HepG2 (cell line): ENCODE results near the gene RAB11FIP5. TPM values are rescaled to one million over a fixed set of nuclear protein-coding genes. Genes with fewer than 3 reads are reported as not detected.
"Not testable (repeated sequence)": the region's sequence is repeated elsewhere in the genome, so short reads cannot be mapped to it uniquely, and the experiment has no call there.

Experiments
- ATAC-seq: fragments of 200-7000 bp; cut with Tn5 transposase; 3 replicates; pipeline ENCODE4 v1.9.1; 2020; ENCODE audit warnings: mild to moderate bottlenecking, moderate library complexity
- BruUV-seq: library from RNA; stranded (reverse); fragments of 400-500 nt; replicated peaks from 2 replicates; lab custom pipeline; 2021; lab: Mats Ljungman, UMichigan
- CTCF ChIA-PET: fragments of 300-600 bp; formaldehyde crosslinking; extraction: SDS; loops from one replicate; lab custom pipeline; 2021; ENCODE audit warnings: low total read pairs, inconsistent platforms, low intra/inter-chr PET ratio; lab: Yijun Ruan, JAX
- POLR2A ChIA-PET: fragments of 350-600 bp; sonication (Branson Sonifier 250); formaldehyde crosslinking; loops from one replicate; lab custom pipeline; 2020; ENCODE audit warnings: antibody characterized with exemption, inconsistent platforms; lab: Yijun Ruan, JAX
- DNase-seq: peaks from one replicate; pipeline ENCODE4 v3.0.0-alpha.2; 2015; ENCODE audit warnings: low spot score
- FAIRE-seq: peaks from 3 replicates; lab custom pipeline; 2011; peaks lifted over from hg19 to GRCh38; lab: Jason Lieb, UNC
- H2AFZ ChIP-seq: one replicate; pipeline ENCODE4 v1.6.1; 2011; ENCODE audit warnings: low read length, inconsistent platforms
- H3K27ac ChIP-seq: fragments of 300-600 bp; 3 replicates; pipeline ENCODE4 v1.8.0; 2011; ENCODE audit warnings: mixed run types, mild to moderate bottlenecking, mixed read lengths, low read length, inconsistent platforms; ENCODE audit not compliant: insufficient read depth; ENCODE audit errors: extremely low read length
- H3K27me3 ChIP-seq, 2 experiments: fragments of 200-600 bp in 1 of 2; 2 replicates in 1 of 2; 3 replicates in 1 of 2; pipeline versions ENCODE4 v1.6.0 to v1.8.0; 2011; ENCODE audit warnings: low read length in 2 of 2, mild to moderate bottlenecking in 2 of 2, moderate library complexity in 2 of 2, inconsistent platforms in 1 of 2; ENCODE audit not compliant: insufficient read depth in 2 of 2, control insufficient read depth in 1 of 2
- H3K36me3 ChIP-seq, 2 experiments: fragments of 200-600 bp in 1 of 2; replicated peaks in 1 of 2; 2 replicates in 1 of 2; 3 replicates in 1 of 2; pipeline versions ENCODE4 v1.5.1 to v1.8.0; 2011; ENCODE audit warnings: low read length in 2 of 2, inconsistent platforms in 1 of 2; ENCODE audit not compliant: insufficient read depth in 2 of 2, control insufficient read depth in 1 of 2
- H3K4me1 ChIP-seq: 2 replicates; pipeline ENCODE4 v1.5.1; 2012; ENCODE audit warnings: low read length, inconsistent platforms; ENCODE audit not compliant: insufficient read depth
- H3K4me2 ChIP-seq: 2 replicates; pipeline ENCODE4 v1.6.0; 2011; ENCODE audit warnings: low read depth, low read length, inconsistent platforms
- H3K4me3 ChIP-seq, 3 experiments: fragments of 200-600 bp in 1 of 3; sonication (generic), shearing (Covaris generic) in 1 of 3; replicated peaks in 1 of 3; 2 replicates each; pipeline ENCODE4 v1.5.1; 2011 to 2016; ENCODE audit warnings: low read length in 3 of 3, inconsistent platforms in 2 of 3, low read depth in 2 of 3, mild to moderate bottlenecking in 2 of 3, control low read depth in 1 of 3, mixed read lengths in 1 of 3; ENCODE audit not compliant: insufficient read depth in 1 of 3
- H3K79me2 ChIP-seq: one replicate; pipeline ENCODE4 v1.6.1; 2011; ENCODE audit warnings: low read length, inconsistent platforms; ENCODE audit not compliant: insufficient read depth
- H3K9ac ChIP-seq: 2 replicates; pipeline ENCODE4 v1.6.0; 2011; ENCODE audit warnings: mild to moderate bottlenecking, low read depth, low read length, inconsistent platforms; ENCODE audit not compliant: insufficient read depth
- H3K9me3 ChIP-seq: 2 replicates; pipeline ENCODE4 v1.5.1; 2012; ENCODE audit warnings: mild to moderate bottlenecking, low read length
- H4K20me1 ChIP-seq: 2 replicates; pipeline ENCODE4 v1.6.0; 2011; ENCODE audit warnings: inconsistent platforms, mild to moderate bottlenecking, low read length, moderate library complexity; ENCODE audit not compliant: insufficient read depth
- MAFF ChIP-seq: IDR thresholded peaks from 2 replicates; pipeline ENCODE4 v1.6.1; 2011; ENCODE audit warnings: low read depth, low read length, improper control_type of control experiment
- MAFK ChIP-seq, 2 experiments: IDR thresholded peaks in 1 of 2; conservative IDR thresholded peaks in 1 of 2; 2 replicates each; pipeline ENCODE4 v1.6.1; 2011; ENCODE audit warnings: improper control_type of control experiment in 2 of 2, low read length in 2 of 2
- NKX3-1 ChIP-seq: sonication (generic); formaldehyde crosslinking; IDR thresholded peaks from 2 replicates; pipeline ENCODE4 v1.5.0; 2020; ENCODE audit warnings: missing genetic modification reagents
- ZNF121 ChIP-seq: sonication (generic); formaldehyde crosslinking; IDR thresholded peaks from 2 replicates; pipeline ENCODE4 v1.5.0; 2020; ENCODE audit warnings: mild to moderate bottlenecking, missing genetic modification reagents
- ZNF138 ChIP-seq: sonication (generic); formaldehyde crosslinking; IDR thresholded peaks from 2 replicates; pipeline ENCODE4 v1.5.0; 2020; ENCODE audit warnings: mild to moderate bottlenecking, low read depth, missing genetic modification reagents
- ZNF350 ChIP-seq: sonication (generic); formaldehyde crosslinking; IDR thresholded peaks from 2 replicates; pipeline ENCODE4 v1.4.0; 2020; ENCODE audit warnings: mild to moderate bottlenecking, low read depth, missing genetic modification reagents, borderline replicate concordance
- ZNF605 ChIP-seq: sonication (generic); formaldehyde crosslinking; IDR thresholded peaks from 2 replicates; pipeline ENCODE4 v1.8.0; 2022; ENCODE audit warnings: mild to moderate bottlenecking, missing genetic modification reagents
- WGBS: methylation state at CpG from one replicate; pipeline ENCODE4 v1.1.6; 2017; ENCODE audit warnings: low lambda C conversion rate; 5-methylcytosine and 5-hydroxymethylcytosine counted together
- in situ Hi-C: cut with HindIII; loops from 2 replicates; pipeline ENCODE4 v1.10.0; 2017; ENCODE audit warnings: low pct_unique_long_range_greater_than_20kb; ENCODE audit not compliant: extremely low pct_ligation_motif_present
- intact Hi-C: fragments of 100-400 bp; cut with micrococcal nuclease; formaldehyde crosslinking; loops from one replicate; pipeline ENCODE4 v1.10.0; 2022; ENCODE audit not compliant: unreplicated experiment
- polyA plus RNA-seq, 8 experiments: library from polyadenylated mRNA; depleted of rRNA in 3 of 8; stranded (reverse) in 7 of 8; unstranded in 1 of 8; fragments of >200 nt; fragmentation: Illumina TruSeq in 4 of 8; extraction: Trizol in 4 of 8; gene quantifications; 2 replicates each; pipeline versions ENCODE4 v1.2.1 to v1.2.3, GENCODE V29; 2011 to 2016; ENCODE audit warnings: low read depth in 4 of 8, missing spikeins in 1 of 8, mixed read lengths in 1 of 8; ENCODE audit not compliant: insufficient read depth in 1 of 8
- total RNA-seq, 5 experiments: library from RNA; depleted of rRNA; stranded (reverse); fragments of >200 nt; fragmentation: Illumina TruSeq; extraction: Trizol; gene quantifications; 2 replicates each; pipeline ENCODE4 v1.2.3, GENCODE V29; 2016; ENCODE audit warnings: low read depth in 1 of 5
- TF ChIP-seq, protein P1 (sequence below): sonication (generic); formaldehyde crosslinking; IDR thresholded peaks from 2 replicates; pipeline ENCODE4 v1.5.1; 2020; ENCODE audit warnings: missing genetic modification reagents, mild to moderate bottlenecking, borderline replicate concordance
- TF ChIP-seq, protein P2 (sequence below): sonication (generic); formaldehyde crosslinking; IDR thresholded peaks from 2 replicates; pipeline ENCODE4 v1.4.0; 2020; ENCODE audit warnings: missing genetic modification reagents
- TF ChIP-seq, protein P3 (sequence below): sonication (generic); formaldehyde crosslinking; conservative IDR thresholded peaks from 2 replicates; pipeline ENCODE4 v1.8.1; 2023; ENCODE audit warnings: missing genetic modification reagents
- TF ChIP-seq, protein P4 (sequence below): sonication (generic); formaldehyde crosslinking; IDR thresholded peaks from 2 replicates; pipeline ENCODE4 v1.5.0; 2020; ENCODE audit warnings: mild to moderate bottlenecking, missing genetic modification reagents

RAB11FIP5 gene
- total and polyA plus RNA-seq, 2 of the 13 experiments (the other 11 are each of a cell fraction or from before 2014, with no cell fraction given), result 9.4 to 22.9 TPM

DNA sequence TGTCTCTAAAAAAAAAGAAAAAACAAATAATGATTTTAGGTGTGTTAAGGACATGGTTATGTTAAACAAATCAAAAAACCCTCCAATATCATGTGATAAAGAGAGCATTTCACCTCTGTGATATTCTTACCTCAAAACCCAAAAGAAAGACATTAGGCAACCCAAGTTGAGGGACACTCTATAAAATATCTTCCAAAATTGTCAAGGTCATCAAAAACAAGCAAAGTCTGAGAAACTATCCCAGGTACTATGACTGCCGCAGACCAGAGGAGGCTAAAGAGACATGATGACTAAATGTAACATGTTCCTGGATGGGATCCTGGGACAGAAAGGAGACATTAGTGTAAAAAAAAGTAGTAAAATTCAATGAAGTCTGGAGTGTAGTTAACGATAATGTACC lies 45.7 kb downstream of the RAB11FIP5 start:
- FAIRE-seq (no peak), ATAC-seq (no peak), DNase-seq (no peak)
- Histone ChIP-seq H2AFZ (no peak overlapping the region), H3K9me3 (no peaks in the 10 kb centered on the region), H3K4me3 (no peak overlapping the region), H3K36me3 (peaks cover 3 to 9% of the 10 kb centered on the region in 2 experiments; a peak in 3 of 5 replicates), H3K9ac (no peak overlapping the region), H3K4me1 (peaks cover 65% of the 10 kb centered on the region), H3K27me3 (no peaks in the 10 kb centered on the region; a peak in 1 of 5 replicates), H3K79me2 (peaks cover 86% of the 10 kb centered on the region), H4K20me1 (peaks cover 9% of the 10 kb centered on the region), H3K27ac (no peak overlapping the region), H3K4me2 (no peak overlapping the region)
- TF ChIP-seq MAFK (conservative IDR thresholded peaks at IDR 0.05 in 1 of 2, IDR thresholded peaks at IDR 0.05 in 1 of 2; ENCODE audit: low read length in 2 of 2) (peak; percentile 92 to 94), ZNF138 (CRISPR knock-in tag) (no peak), NKX3-1 (CRISPR knock-in tag) (no peak), MAFF (peak; percentile 92)
- TF ChIP-seq, protein P1, sequence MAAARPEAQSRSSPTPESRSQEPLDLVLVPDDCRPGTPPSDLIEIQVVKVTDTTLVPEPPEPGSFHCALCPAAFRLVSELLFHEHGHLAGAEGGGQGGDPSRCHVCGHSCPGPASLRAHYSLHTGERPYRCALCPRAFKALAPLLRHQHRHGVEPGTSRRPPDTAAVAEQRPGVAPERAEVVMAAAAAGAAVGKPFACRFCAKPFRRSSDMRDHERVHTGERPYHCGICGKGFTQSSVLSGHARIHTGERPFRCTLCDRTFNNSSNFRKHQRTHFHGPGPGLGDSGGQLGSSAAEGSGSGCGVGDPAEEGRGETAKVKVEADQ (CRISPR knock-in tag), result no peak
- TF ChIP-seq, protein P2, sequence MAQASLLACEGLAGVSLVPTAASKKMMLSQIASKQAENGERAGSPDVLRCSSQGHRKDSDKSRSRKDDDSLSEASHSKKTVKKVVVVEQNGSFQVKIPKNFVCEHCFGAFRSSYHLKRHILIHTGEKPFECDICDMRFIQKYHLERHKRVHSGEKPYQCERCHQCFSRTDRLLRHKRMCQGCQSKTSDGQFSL (CRISPR knock-in tag), result no peak
- in situ Hi-C loops (loop anchor here (5.0 kb wide), 1 partner anchor 75 kb away; no protein-coding TSS in a partner anchor), intact Hi-C loops (no loop called here)
- ChIA-PET CTCF (no interaction called here), POLR2A (no interaction called here)
- no TSS peak for BruUV-seq
- over 99% methylated on average over 2 of the region's 2 CpGs for WGBS

DNA sequence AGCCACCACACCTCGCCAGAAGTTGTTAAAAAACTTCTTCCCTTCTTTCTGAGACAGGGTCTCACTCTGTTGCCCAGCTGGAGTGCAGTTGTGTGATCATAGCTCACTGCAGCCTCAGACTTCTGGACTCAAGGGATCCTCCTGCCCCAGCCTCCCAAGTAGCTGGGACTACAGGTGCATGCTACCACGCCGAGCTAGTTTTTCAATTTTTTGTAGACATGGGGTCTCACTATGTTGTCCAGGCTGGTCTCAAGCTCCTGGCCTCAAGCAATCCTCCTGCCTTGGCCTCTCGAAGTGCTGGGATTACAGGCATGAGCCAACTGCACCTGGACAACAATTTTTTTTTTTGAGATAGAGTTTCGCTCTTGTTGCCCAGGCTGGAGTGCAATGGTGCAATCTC lies 47.7 kb downstream of the RAB11FIP5 start:
- H3K4me2 ChIP-seq, intact Hi-C loops, ATAC-seq, H3K9ac ChIP-seq, CTCF ChIA-PET, BruUV-seq, H3K9me3 ChIP-seq, H3K4me3 ChIP-seq, H3K27me3 ChIP-seq, H4K20me1 ChIP-seq, FAIRE-seq, H2AFZ ChIP-seq, H3K36me3 ChIP-seq, H3K27ac ChIP-seq, DNase-seq, POLR2A ChIA-PET: not testable (repeated sequence)
- 0 out of 2 replicates have a peak, but pooled peaks have one; percentile 33 for TF ChIP-seq ZNF605 (CRISPR knock-in tag)
- TF ChIP-seq, protein P3, sequence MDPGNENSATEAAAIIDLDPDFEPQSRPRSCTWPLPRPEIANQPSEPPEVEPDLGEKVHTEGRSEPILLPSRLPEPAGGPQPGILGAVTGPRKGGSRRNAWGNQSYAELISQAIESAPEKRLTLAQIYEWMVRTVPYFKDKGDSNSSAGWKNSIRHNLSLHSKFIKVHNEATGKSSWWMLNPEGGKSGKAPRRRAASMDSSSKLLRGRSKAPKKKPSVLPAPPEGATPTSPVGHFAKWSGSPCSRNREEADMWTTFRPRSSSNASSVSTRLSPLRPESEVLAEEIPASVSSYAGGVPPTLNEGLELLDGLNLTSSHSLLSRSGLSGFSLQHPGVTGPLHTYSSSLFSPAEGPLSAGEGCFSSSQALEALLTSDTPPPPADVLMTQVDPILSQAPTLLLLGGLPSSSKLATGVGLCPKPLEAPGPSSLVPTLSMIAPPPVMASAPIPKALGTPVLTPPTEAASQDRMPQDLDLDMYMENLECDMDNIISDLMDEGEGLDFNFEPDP (CRISPR knock-in tag), result 0 out of 2 replicates have a peak, but pooled peaks have one; percentile 38
- 0 out of 2 replicates have a peak, but pooled peaks have one; percentile 4 for TF ChIP-seq ZNF350 (CRISPR knock-in tag)
- peak; percentile 93 for TF ChIP-seq ZNF121 (CRISPR knock-in tag)
- TF ChIP-seq, protein P4, sequence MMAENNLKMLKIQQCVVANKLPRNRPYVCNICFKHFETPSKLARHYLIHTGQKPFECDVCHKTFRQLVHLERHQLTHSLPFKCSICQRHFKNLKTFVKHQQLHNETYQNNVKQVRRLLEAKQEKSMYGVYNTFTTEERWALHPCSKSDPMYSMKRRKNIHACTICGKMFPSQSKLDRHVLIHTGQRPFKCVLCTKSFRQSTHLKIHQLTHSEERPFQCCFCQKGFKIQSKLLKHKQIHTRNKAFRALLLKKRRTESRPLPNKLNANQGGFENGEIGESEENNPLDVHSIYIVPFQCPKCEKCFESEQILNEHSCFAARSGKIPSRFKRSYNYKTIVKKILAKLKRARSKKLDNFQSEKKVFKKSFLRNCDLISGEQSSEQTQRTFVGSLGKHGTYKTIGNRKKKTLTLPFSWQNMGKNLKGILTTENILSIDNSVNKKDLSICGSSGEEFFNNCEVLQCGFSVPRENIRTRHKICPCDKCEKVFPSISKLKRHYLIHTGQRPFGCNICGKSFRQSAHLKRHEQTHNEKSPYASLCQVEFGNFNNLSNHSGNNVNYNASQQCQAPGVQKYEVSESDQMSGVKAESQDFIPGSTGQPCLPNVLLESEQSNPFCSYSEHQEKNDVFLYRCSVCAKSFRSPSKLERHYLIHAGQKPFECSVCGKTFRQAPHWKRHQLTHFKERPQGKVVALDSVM (CRISPR knock-in tag), result peak; percentile 73
- 97% methylated on average over 5 of the region's 5 CpGs for WGBS
- in situ Hi-C loops, result loop anchor here (5.0 kb wide), 1 partner anchor 73 kb away; no protein-coding TSS in a partner anchor
- Histone ChIP-seq H3K79me2 (peaks cover 86% of the 10 kb centered on the region), H3K4me1 (peaks cover 64% of the 10 kb centered on the region)
